Ramos (cell line): ENCODE data around the gene TMEFF1.
"Not testable (repeated sequence)": the region's sequence is repeated elsewhere in the genome, so short reads cannot be mapped to it uniquely, and the experiment has no call there.

Experiments
- in situ Hi-C: fragments of 300-500 bp; cut with MboI; formaldehyde crosslinking; loops from one replicate; pipeline ENCODE4 v1.14.3; 2022; ENCODE audit warnings: low sequenced_read_pairs; ENCODE audit not compliant: unreplicated experiment

TMEFF1 gene

GRCh38 chr9:100486479-100487176 lies 13.7 kb downstream of the TMEFF1 start:
- in situ Hi-C loops = no loop called here

GRCh38 chr9:100488177-100488576 lies 15.2 kb downstream of the TMEFF1 start:
- in situ Hi-C loops = no loop called here

- in situ Hi-C loops = no loop called here
These were observed 16.9 kb downstream of the TMEFF1 start for GRCh38 chr9:100489836-100490235.

GRCh38 chr9:100492952-100493351 lies 20.0 kb downstream of the TMEFF1 start:
- in situ Hi-C loops = no loop called here

GRCh38 chr9:100498592-100498991 lies 25.6 kb downstream of the TMEFF1 start:
- in situ Hi-C loops = no loop called here

GRCh38 chr9:100499460-100499859 lies 26.5 kb downstream of the TMEFF1 start:
- in situ Hi-C loops = no loop called here

- in situ Hi-C loops = no loop called here
These were observed 26.9 kb downstream of the TMEFF1 start for GRCh38 chr9:100499866-100500265.

GRCh38 chr9:100505564-100506159 lies 32.7 kb downstream of the TMEFF1 start:
- in situ Hi-C loops = no loop called here

- in situ Hi-C loops = not testable (repeated sequence)
These were observed 34.4 kb downstream of the TMEFF1 start for GRCh38 chr9:100507350-100507749.

- in situ Hi-C loops = no loop called here
These were observed 38.3 kb downstream of the TMEFF1 start for GRCh38 chr9:100511205-100511604.

GRCh38 chr9:100515578-100516494 lies 42.9 kb downstream of the TMEFF1 start:
- in situ Hi-C loops = no loop called here

GRCh38 chr9:100521282-100521681 lies 48.3 kb downstream of the TMEFF1 start:
- in situ Hi-C loops = no loop called here

- in situ Hi-C loops = no loop called here
These were observed 52.6 kb downstream of the TMEFF1 start for GRCh38 chr9:100525563-100525962.

GRCh38 chr9:100527180-100527794 lies 54.3 kb downstream of the TMEFF1 start:
- in situ Hi-C loops = not testable (repeated sequence)

- in situ Hi-C loops = no loop called here
These were observed 61.5 kb downstream of the TMEFF1 start for GRCh38 chr9:100534401-100534800.

- in situ Hi-C loops = no loop called here
These were observed 67.4 kb downstream of the TMEFF1 start for GRCh38 chr9:100540327-100540726.

GRCh38 chr9:100549048-100549447 lies 76.1 kb downstream of the TMEFF1 start:
- in situ Hi-C loops = no loop called here

GRCh38 chr9:100554935-100555401 lies 82.0 kb downstream of the TMEFF1 start:
- in situ Hi-C loops = no loop called here

GRCh38 chr9:100555471-100555870 lies 82.5 kb downstream of the TMEFF1 start:
- in situ Hi-C loops = no loop called here

GRCh38 chr9:100557053-100557452 lies 84.1 kb downstream of the TMEFF1 start:
- in situ Hi-C loops = no loop called here
